GM12872 (cell line): ENCODE data around the gene LILRB3.

Source experiments
- TF ChIP-seq, protein P1 (sequence below): IDR thresholded peaks from 3 replicates; pipeline ENCODE4 v1.5.1; 2011; ENCODE audit warnings: low read depth, mild to moderate bottlenecking, low read length, moderate library complexity; ENCODE audit not compliant: insufficient read depth

LILRB3 gene

GRCh38 chr19:54173359-54173699, 49.5 kb downstream of the LILRB3 start:
- TF ChIP-seq, protein P1, sequence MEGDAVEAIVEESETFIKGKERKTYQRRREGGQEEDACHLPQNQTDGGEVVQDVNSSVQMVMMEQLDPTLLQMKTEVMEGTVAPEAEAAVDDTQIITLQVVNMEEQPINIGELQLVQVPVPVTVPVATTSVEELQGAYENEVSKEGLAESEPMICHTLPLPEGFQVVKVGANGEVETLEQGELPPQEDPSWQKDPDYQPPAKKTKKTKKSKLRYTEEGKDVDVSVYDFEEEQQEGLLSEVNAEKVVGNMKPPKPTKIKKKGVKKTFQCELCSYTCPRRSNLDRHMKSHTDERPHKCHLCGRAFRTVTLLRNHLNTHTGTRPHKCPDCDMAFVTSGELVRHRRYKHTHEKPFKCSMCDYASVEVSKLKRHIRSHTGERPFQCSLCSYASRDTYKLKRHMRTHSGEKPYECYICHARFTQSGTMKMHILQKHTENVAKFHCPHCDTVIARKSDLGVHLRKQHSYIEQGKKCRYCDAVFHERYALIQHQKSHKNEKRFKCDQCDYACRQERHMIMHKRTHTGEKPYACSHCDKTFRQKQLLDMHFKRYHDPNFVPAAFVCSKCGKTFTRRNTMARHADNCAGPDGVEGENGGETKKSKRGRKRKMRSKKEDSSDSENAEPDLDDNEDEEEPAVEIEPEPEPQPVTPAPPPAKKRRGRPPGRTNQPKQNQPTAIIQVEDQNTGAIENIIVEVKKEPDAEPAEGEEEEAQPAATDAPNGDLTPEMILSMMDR: no peak

GRCh38 chr19:54172471-54173358, 50.1 kb downstream of the LILRB3 start, which contains the start of gene TMC4:
TSS of gene TMC4 (minus strand) at chr19:54173160. CDS start at chr19:54173117, 43 bp downstream.
- TF ChIP-seq, protein P1: 0 out of 3 replicates have a peak, but pooled peaks have one; percentile 16

DNA sequence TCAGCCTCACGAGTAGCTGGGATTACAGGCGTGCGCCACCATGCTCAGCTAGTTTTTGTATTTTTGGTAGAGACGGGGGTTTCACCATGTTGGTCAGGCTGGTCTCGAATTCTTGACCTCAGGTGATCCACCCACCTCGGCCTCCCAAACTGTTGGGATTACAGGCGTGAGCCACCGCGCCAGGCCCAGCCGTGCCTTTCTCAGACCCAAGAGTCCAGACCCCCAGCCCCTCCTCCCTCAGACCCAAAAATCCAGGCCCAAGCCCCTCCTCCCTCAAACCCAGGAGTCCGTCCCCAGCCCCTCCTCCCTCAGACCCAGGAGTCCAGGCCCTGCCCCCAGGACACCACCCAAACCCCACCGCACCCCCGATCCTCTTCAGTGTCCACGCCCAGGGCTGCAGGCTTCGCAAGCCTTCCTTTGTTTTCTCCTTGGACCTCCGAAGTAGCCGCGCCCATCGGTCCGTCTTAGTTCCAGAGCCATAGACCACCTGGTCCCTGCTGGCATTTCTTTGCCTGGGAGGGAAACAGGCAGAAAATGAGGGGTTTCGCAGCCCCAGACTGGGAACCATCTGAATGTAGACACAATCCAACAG, 53.6 kb downstream of the LILRB3 start:
- TF ChIP-seq, protein P1: no peak

- TF ChIP-seq, protein P1: peak; percentile 93
Measured at GRCh38 chr19:54168174-54168917, 54.5 kb downstream of the LILRB3 start.
